GM21576 (cell line): ENCODE measurements around the gene UNKL.
"Not testable (repeated sequence)": the region's sequence is repeated elsewhere in the genome, so short reads cannot be mapped to it uniquely, and the experiment has no call there.

ENCODE experiments used
- ATAC-seq: cut with Tn5 transposase; IDR thresholded peaks from one replicate; pipeline ENCODE4 v1.9.1; 2021; ENCODE audit warnings: mild to moderate bottlenecking, moderate library complexity; ENCODE audit not compliant: unreplicated experiment

The UNKL gene

GRCh38 chr16:1446296-1447080, 32.0 kb upstream of the UNKL start:
- ATAC-seq: no peak

- ATAC-seq: no peak
These were observed 31.2 kb upstream of the UNKL start for GRCh38 chr16:1445518-1446203.

- no peak for ATAC-seq
These were observed 30.4 kb upstream of the UNKL start for GRCh38 chr16:1444730-1445517.

- no peak for ATAC-seq
These were observed 29.7 kb upstream of the UNKL start, which contains the start of gene CCDC154 for GRCh38 chr16:1443980-1444729. CCDC154 (minus strand) TSS chr16:1444556; CDS start chr16:1444322, 234 bp downstream.

GRCh38 chr16:1443403-1443973, 29.0 kb upstream of the UNKL start:
- no peak for ATAC-seq

- ATAC-seq: no peak
These were observed 28.2 kb upstream of the UNKL start for GRCh38 chr16:1442697-1443096.

- no peak for ATAC-seq
These were observed 26.9 kb upstream of the UNKL start for GRCh38 chr16:1441391-1441829.

- ATAC-seq: not testable (repeated sequence)
These were observed 25.2 kb upstream of the UNKL start for GRCh38 chr16:1439699-1440074.

DNA sequence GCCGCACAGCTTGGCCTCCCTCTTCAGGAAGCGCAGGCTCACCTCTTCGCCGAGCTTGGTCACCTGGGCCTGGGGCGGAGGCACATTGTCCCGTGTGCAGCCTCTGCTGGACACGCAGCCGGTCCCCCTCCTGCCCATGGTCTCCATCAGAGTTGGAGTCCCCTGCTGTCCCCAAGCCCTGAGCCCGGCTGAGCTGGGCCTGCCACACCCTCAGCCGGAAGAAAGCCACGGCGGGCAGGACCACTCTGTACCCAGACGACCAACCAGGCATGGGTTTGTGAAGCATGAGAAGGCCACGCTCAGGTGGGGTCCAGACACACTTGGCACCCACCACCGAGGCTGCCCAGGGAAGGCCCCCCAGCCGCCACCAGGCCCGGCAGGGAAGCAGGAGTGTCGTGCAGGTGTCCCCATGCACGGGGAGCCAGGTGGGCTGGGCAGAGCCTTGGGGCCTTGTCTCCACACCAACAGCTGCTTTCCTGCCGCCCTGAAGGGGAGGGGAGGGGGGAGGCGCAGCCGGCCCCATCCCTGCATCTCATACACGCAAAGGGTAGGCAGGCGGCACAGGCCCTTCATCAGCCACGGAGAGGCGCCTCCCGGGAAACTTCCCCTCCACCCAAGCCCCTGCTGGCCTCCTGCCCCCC, 24.7 kb upstream of the UNKL start:
- no peak for ATAC-seq

- ATAC-seq: no peak
These were observed 23.9 kb upstream of the UNKL start for GRCh38 chr16:1438229-1439057.

DNA sequence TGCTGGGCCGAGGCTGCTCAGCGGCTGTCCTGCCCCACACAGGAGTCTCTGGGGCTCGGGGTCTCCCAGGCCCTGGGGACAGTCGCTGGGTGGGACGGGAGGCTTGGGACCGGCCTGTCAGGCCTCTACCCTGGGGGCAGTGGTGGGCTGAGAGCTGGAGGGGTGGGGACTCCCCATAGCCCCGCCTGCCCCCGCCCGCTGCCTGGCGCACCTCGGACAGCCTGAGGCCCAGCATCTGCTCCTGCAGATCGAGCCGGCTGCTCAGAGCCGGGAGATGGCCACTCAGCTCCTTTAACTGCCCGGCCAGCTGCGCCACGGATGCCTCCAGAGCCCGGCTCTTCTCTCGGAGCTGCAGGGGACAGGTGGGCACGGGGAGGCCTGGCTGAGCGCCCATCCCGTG, 23.1 kb upstream of the UNKL start:
- no peak for ATAC-seq

GRCh38 chr16:1436731-1437355, 22.3 kb upstream of the UNKL start:
- no peak for ATAC-seq

DNA sequence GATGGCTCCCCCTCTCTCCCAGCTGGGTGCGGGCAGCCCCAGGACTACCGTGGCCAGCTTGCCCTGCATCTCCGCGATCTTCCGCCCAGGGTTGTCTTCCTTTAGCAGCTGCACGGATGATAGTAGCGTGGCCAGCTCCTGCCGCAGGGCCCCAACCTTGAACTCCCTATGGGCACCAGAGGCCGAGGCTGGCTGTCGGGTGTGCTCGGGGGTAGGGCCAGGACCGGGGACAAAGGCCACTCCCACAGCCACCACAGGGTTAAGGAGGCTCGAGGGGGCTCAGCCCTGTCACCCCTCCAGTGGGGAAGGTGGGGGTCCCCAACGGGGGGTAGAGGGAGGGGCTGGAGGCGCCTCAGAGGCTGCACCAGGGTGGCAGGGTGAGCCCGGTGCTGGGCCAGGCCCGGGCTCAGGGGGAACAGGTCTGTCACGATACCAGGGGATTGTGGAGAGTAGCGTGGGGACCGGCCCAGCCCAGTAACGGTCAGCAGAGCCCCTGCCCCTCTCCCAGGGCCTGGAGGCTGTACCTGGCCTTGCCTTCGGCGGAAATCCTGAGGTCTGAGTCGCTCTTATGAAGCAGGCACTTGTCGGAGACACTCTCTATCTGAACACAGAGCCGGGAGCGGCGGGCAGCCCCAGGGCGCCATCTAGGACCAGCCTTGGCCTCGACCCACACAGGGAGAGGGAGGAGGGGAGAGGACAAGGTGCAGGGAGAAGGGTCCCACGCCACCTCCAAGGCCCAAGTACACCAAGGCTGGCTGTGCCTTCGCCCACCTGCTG, 21.6 kb upstream of the UNKL start:
- no peak for ATAC-seq

GRCh38 chr16:1434644-1435592, 20.4 kb upstream of the UNKL start:
- no peak for ATAC-seq

DNA sequence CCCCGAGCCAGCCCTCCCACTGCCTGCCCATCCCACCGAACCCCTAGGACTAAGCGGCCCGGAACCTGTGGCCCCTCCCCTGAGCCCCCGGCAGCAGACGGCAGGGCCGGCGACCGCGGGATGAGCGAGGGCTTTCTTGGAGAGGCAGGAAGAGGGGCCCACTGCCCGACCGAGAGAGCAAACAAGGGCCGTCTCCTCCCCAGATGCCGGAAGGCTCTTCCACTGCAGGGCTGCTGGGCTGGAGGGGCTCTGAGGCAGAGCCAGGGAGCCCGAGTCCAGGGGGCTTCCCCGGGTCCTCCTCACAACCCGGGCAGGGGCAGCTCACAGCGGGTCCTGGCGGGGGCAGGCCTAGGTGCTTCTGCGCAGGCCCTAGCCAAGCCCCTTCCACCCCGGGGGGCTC, 19.3 kb upstream of the UNKL start:
- ATAC-seq: no peak

DNA sequence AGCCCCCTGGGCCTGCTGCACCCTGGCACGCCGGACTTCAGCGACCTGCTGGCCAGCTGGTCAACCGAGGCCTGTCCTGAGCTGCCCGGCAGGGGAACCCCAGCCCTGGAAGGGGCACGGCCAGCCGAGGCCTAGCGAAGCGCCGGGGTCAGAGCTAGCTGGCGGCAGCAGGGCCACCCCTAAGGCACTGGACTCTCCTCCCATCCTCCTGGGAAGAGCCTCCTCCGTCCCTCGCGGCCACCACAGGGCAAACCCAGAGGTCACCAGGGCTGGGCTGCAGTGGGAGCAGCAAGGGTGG, 18.7 kb upstream of the UNKL start:
- no peak for ATAC-seq
